IPS DF 4.7 (cell line): ENCODE measurements around the gene FAM117A.
"Not testable (repeated sequence)": the region's sequence is repeated elsewhere in the genome, so short reads cannot be mapped to it uniquely, and the experiment has no call there.

Experiments
- DNase-seq: peaks from one replicate; pipeline ENCODE4 v3.0.0-alpha.2; 2013; ENCODE audit warnings: low spot score; ENCODE audit errors: extremely low read depth

Gene FAM117A

DNA sequence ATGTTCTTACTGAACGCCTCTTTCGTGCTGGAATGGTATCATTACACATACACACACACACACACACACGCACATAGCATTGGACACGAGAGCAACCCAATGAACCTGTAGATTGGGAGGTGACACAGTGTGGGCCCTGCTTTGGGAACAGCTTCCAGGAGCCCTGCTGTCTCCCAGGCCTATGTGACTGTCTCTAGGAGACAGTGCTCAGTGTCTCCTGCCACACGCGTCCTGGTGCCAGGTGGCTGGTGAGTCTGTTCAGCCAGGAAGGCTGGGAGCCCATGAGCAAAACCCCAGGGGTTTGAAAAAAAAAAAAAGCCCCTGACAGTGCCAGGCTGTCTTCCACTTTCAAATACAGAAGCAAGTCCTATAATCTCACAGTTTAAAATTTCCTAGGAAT lies 83.6 kb downstream of the FAM117A start:
- DNase-seq, result no peak

DNA sequence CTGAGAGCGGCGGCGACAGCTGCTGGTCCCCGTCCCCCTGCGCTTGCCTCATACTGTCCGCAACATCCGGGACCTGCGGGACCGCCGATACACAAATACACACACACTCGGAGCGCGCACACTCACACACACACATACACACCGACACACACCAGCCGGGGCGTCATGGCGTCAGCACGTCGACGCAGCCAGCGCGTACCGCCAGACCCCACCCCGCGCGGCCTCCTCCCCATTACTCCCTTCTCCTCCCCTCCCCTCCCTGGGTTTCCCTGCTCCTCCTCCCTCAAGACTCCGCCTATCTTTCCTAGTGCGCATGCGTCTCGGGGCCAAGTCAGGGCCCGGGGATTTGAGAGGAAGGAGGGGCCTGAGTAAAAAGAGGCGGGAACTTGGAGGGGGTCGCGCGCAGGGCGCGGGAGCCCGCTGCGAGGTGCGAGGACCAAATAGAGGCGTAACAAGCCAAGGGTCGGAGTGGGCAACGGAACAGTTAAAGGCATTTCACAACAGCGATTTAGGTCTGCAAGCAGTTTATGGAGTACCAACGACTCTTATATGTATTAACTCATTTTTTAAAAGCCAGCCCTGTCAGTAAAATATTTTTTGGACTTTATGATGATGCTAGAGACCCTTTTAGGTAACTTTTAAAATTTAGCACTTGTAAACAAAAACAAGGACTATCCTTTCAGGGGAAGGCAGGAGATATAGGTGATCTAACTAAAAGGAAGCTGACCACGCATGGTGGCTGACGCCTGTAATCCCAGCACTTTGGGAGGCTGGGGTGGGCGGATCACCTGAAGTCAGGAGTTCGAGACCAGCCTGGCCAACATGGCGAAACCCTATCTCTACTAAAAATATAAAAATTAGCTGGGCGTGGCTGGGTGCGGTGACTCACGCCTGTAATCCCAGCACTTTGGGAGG lies 85.7 kb downstream of the FAM117A start, which contains the start of gene SPOP:
SPOP (minus strand) TSS at position 165 of the 915 bp plus-strand sequence. CDS start 55,287 bp downstream, outside the sequence.
- peak; percentile 88 for DNase-seq

DNA sequence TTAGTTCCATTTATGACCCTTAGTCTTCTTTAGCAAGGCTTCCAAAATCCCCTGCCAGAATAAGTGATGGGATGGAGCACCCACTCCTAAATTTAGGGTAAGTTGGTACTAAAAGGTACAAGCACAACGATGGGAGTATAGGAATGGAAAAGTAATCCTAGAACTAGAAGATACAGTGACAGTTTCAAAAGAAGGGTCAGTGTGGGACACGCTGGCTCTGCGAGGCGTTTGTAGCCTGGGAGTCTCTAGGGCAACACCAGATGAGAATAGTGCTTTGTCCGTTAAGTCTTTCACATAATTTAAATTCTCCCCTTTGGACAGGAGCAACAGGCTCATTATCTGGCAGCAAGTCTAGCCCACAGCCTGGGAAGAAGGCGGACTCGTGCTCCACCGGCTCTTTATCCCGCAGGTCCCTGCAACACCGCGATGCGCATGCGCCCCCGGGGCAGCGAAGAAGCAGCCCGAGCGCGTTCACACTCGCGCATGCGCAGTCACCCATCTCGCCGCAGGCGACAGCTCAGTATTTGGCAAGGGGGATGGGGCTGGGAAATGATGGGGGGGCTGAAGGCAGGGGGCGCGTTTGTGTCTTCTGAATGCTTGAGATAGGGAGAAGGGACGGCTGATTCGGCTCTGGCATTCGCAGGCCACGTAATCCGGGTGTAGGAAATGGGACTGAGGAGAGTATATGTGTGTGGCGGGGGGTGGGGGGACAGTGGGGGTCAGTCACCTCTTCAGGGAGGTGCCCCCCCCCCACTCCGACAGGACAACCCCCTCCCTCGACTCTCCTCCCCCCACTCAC lies 86.6 kb downstream of the FAM117A start:
- DNase-seq, result peak; percentile 78

DNA sequence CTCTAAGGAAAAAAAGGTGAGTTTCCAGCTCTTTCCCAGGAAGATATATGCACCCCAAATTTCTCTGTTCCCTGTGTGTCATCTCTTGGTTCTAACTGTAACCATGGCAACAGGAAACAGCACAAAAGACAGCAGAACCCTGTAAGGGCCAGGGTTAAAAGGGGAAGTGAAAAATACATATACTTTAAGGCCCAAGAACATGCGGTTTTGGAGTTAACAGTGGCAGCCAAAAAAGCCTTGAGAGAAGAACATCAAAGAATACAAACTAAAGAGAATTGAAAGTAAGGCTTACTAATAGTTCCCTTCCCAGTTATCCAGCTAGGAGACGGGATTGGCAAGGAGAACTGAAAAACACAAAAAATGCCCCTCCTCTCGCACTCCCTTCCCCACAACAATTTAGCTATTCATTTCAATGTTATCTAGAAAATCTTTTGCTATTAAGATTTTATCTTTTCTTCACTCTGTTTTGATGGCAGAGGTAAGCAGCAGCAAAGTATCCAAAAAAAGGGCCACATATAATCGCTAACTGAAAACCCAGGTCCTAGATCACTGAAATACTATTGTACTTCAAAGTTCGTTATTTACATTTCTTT lies 87.6 kb downstream of the FAM117A start:
- DNase-seq, result no peak

DNA sequence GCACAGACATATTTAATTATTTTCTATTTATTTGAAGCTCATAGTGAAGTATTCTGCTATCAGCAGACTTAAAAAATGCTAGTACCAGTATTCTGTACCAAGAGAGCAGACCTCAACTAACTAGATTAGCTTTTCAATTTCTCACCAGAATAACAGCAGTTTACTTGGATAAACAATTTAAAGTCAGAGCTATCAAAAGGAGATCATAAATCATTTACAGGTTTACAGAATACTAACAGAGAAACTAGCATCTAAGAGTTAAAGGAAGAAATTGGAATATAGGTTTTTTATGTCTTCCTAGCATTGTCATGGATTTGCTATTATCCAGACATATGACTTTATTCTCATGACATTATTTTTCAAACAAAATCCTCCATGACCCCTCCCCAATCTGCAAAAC lies 89.4 kb downstream of the FAM117A start:
- no peak for DNase-seq

DNA sequence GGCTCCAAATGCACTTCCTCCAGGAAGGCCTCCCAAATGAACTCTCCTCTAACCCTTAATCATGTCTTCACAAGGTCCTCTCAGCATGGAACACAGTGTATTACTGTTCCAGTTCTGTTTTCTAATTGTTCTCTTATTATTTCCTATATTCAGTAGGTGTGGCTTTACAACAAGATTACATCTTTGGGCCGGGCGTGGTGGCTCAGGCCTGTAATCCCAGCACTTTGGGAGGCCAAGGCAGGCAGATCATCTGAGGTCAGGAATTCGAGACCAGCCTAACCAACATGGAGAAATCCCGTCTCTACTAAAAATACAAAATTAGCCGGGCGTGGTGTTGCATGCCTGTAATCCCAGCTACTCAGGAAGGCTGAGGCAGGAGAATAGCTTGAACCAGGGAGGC lies 90.3 kb downstream of the FAM117A start:
- not testable (repeated sequence) for DNase-seq

DNA sequence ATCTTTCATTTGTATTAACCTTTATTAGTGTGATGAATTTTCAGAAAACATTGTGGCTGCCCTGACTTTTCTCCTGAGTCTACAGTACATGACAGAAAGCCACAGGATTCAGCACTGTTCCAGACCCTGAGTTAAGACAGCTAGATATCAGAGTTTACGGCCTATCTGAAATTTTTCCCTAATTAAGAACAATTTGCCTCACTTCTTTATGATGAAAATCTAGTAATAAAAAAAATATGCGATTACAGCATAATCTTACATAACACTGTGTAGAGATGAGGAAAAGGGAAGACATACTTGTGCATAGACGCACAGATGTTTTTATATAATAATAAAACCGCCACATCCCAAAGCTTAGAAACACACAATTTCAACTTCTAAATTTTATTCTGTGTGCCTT lies 93.3 kb downstream of the FAM117A start:
- DNase-seq, result no peak

DNA sequence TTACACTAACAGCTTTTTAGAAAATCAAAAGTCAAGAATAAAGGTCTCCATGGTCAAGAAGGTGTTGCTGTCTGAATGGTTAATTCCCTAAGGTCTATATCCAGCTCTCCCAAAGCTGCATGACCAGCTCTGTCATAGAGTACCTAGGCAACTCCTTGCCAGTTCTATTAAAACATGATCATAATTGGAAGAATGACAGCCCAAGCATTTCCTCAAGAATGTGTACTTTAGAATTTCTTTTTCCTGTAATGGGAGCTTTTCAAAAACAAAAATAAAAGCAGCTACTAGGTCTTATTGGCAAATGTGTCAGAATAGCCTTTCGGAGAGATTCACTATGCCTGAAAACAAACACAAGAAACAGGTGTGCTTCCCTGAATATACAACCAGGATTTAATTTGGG lies 93.9 kb downstream of the FAM117A start:
- no peak for DNase-seq

DNA sequence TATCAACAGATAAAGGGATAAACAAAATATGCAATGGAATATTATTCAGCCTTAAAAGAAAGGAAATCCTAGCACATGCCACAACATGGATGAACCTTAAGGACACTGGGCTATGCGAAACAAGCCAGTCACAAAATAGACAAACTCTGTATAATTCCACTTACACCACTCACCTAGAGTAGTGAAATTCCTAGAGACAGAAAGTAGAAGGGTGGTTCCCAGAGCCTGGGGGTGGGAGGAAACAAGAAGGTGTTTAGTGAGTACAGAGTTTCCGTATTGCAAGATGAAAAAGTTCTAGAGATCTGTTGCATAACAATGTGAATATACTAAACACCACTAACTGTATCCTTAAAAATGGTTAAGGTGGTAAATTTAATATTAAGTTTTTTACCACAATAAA lies 96.1 kb downstream of the FAM117A start:
- no peak for DNase-seq

DNA sequence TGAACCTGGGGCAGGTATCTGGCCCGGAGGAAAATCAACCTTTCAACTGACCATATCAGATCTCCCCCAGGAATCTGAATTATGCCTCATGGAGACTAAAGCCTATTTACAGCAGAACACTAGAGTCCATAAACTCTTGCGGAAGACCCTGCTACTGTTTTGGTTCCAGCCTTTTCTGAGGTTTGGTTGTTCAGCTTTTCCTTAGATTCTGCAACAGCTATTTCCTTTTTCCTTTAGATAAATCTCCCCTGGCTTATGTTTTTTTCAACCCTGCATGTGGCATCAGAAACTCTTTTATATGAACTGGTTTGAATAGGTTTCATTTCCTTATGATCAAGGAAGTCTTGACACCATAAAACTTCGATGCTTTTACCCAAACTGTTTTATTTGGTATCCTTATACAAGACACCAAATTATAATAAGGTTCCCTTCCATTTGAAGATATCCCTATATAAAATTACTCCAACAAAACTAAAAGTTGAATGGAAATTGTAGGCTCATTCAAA lies 99.2 kb downstream of the FAM117A start:
- no peak for DNase-seq
